SK-N-SH treated with all-trans-retinoic acid at 6 μM for 48 hours (cell line): ENCODE data around the gene ADAP1.

ENCODE experiments used
- ARNTL ChIP-seq: fragments of 450-650 bp; formaldehyde crosslinking; IDR thresholded peaks from 2 replicates; pipeline ENCODE4 v1.5.0; 2020; ENCODE audit warnings: low read depth, mild to moderate bottlenecking, moderate library complexity, borderline replicate concordance
- BACH2 ChIP-seq: fragments of 250-450 bp; sonication (Bioruptor Pico); IDR thresholded peaks from 2 replicates; pipeline ENCODE4 v1.9.0; 2021; ENCODE audit warnings: mild to moderate bottlenecking, borderline replicate concordance
- GLIS3 ChIP-seq: fragments of 250-450 bp; sonication (Bioruptor Pico); IDR thresholded peaks from 2 replicates; pipeline ENCODE4 v1.5.0; 2020; ENCODE audit warnings: mild to moderate bottlenecking, moderate library complexity
- SNAI2 ChIP-seq: fragments of 250-450 bp; sonication (Bioruptor Pico); IDR thresholded peaks from 2 replicates; pipeline ENCODE4 v1.5.0; 2020; ENCODE audit warnings: mild to moderate bottlenecking, moderate library complexity
- TF ChIP-seq, protein P1 (sequence below): fragments of 250-450 bp; sonication (Bioruptor Pico); IDR thresholded peaks from 2 replicates; pipeline ENCODE4 v1.8.0; 2020; ENCODE audit warnings: mild to moderate bottlenecking, moderate library complexity, borderline replicate concordance

- TF ChIP-seq GLIS3 (CRISPR knock-in tag) (no peak), ARNTL (no peak), SNAI2 (no peak), BACH2 (no peak)
- TF ChIP-seq, protein P1, sequence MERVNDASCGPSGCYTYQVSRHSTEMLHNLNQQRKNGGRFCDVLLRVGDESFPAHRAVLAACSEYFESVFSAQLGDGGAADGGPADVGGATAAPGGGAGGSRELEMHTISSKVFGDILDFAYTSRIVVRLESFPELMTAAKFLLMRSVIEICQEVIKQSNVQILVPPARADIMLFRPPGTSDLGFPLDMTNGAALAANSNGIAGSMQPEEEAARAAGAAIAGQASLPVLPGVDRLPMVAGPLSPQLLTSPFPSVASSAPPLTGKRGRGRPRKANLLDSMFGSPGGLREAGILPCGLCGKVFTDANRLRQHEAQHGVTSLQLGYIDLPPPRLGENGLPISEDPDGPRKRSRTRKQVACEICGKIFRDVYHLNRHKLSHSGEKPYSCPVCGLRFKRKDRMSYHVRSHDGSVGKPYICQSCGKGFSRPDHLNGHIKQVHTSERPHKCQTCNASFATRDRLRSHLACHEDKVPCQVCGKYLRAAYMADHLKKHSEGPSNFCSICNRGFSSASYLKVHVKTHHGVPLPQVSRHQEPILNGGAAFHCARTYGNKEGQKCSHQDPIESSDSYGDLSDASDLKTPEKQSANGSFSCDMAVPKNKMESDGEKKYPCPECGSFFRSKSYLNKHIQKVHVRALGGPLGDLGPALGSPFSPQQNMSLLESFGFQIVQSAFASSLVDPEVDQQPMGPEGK (CRISPR knock-in tag) = no peak
Observed at GRCh38 chr7:979886-980571, 25.5 kb upstream of the ADAP1 start.
